GM12878 (cell line): ENCODE measurements around the gene ANXA5.

Experiments used
- CREB1 ChIP-seq: IDR thresholded peaks from 2 replicates; pipeline ENCODE4 v1.6.1; 2012; ENCODE audit warnings: low read depth, mild to moderate bottlenecking, inconsistent platforms
- EP300 ChIP-seq, 2 experiments: fragments of 150-350 bp in 1 of 2; IDR thresholded peaks; 2 replicates each; pipeline ENCODE4 v1.6.1; 2011 to 2012; ENCODE audit warnings: low read depth in 2 of 2, low read length in 2 of 2, borderline replicate concordance in 1 of 2, improper control_type of control experiment in 1 of 2, inconsistent platforms in 1 of 2; ENCODE audit not compliant: control insufficient read depth in 1 of 2
- EZH2 ChIP-seq: IDR thresholded peaks from 2 replicates; pipeline ENCODE4 v1.6.1; 2012; ENCODE audit warnings: low read depth, mild to moderate bottlenecking, control low read depth, inconsistent platforms, low read length, borderline replicate concordance; ENCODE audit not compliant: control insufficient read depth
- KDM1A ChIP-seq: fragments of 200-600 bp; sonication (generic); IDR thresholded peaks from 2 replicates; pipeline ENCODE4 v1.6.1; 2016; ENCODE audit warnings: borderline replicate concordance
- MAX ChIP-seq: IDR thresholded peaks from 2 replicates; pipeline ENCODE4 v1.6.1; 2012; ENCODE audit warnings: low read depth, low read length, improper control_type of control experiment
- NR2C1 ChIP-seq: fragments of 450-650 bp; IDR thresholded peaks from 2 replicates; pipeline ENCODE4 v1.6.1; 2017; ENCODE audit warnings: antibody characterized with exemption, mild to moderate bottlenecking, moderate library complexity
- SKIL ChIP-seq: fragments of 450-650 bp; IDR thresholded peaks from 2 replicates; pipeline ENCODE4 v1.6.1; 2017; ENCODE audit warnings: mild to moderate bottlenecking, low read depth, inconsistent platforms; ENCODE audit not compliant: poor library complexity, severe bottlenecking
- STAT1 ChIP-seq: fragments of 450-650 bp; conservative IDR thresholded peaks from 2 replicates; pipeline ENCODE4 v1.6.1; 2014; ENCODE audit warnings: antibody characterized with exemption, mild to moderate bottlenecking
- YY1 ChIP-seq: IDR thresholded peaks from 2 replicates; pipeline ENCODE4 v1.6.1; 2011; ENCODE audit warnings: low read depth, mild to moderate bottlenecking, low read length
- TF ChIP-seq, protein P1 (sequence below), 3 experiments: IDR thresholded peaks in 2 of 3; conservative IDR thresholded peaks in 1 of 3; 2 replicates each; pipeline ENCODE4 v1.5.1; 2011; ENCODE audit warnings: low read depth in 3 of 3, low read length in 3 of 3, mild to moderate bottlenecking in 3 of 3, control low read depth in 2 of 3, moderate library complexity in 2 of 3, inconsistent platforms in 1 of 3, mixed read lengths in 1 of 3; ENCODE audit not compliant: control insufficient read depth in 2 of 3, insufficient read depth in 1 of 3; ENCODE audit errors: extremely low read depth in 1 of 3

DNA sequence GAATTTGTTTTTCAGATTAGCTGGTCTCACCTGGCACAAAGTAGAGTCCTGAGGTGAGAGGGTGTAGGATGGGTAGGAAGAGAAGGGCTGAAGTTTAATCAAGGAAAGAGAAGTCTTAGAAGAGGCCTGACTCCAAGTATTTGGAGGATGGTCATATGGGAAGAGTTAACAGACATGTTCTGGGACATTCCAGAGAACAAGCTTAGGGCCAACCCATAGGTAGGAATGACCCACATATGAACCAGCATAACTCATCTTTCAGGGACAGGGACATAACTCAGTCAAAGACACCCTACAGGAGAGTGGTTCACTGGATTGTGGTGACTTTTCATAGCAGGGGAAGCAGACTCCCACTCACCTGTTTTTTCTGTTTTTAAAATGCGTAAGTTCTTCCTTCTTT is 27.9 kb upstream of the ANXA5 start:
- no peak for TF ChIP-seq SKIL
- TF ChIP-seq KDM1A, result no peak
- TF ChIP-seq CREB1, result no peak
- TF ChIP-seq, protein P1, sequence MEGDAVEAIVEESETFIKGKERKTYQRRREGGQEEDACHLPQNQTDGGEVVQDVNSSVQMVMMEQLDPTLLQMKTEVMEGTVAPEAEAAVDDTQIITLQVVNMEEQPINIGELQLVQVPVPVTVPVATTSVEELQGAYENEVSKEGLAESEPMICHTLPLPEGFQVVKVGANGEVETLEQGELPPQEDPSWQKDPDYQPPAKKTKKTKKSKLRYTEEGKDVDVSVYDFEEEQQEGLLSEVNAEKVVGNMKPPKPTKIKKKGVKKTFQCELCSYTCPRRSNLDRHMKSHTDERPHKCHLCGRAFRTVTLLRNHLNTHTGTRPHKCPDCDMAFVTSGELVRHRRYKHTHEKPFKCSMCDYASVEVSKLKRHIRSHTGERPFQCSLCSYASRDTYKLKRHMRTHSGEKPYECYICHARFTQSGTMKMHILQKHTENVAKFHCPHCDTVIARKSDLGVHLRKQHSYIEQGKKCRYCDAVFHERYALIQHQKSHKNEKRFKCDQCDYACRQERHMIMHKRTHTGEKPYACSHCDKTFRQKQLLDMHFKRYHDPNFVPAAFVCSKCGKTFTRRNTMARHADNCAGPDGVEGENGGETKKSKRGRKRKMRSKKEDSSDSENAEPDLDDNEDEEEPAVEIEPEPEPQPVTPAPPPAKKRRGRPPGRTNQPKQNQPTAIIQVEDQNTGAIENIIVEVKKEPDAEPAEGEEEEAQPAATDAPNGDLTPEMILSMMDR (IDR thresholded peaks at IDR 0.05 in 2 of 3, conservative IDR thresholded peaks at IDR 0.05 in 1 of 3; ENCODE audit: control insufficient read depth in 2 of 3, extremely low read depth in 1 of 3, insufficient read depth in 1 of 3, low read depth in 3 of 3, low read length in 3 of 3), result no peak
- no peak for TF ChIP-seq NR2C1
- no peak for TF ChIP-seq EP300 (IDR thresholded peaks at IDR 0.05; ENCODE audit: borderline replicate concordance in 1 of 2, control insufficient read depth in 1 of 2, low read depth in 2 of 2, low read length in 2 of 2)
- TF ChIP-seq MAX, result no peak
- TF ChIP-seq EZH2, result no peak
- no peak for TF ChIP-seq YY1
- TF ChIP-seq STAT1, result no peak
